ENCODE data around the gene CTNNA3. TPM values are rescaled to one million over a fixed set of nuclear protein-coding genes. Genes with fewer than 3 reads are reported as not detected.
"Not testable (repeated sequence)": the region's sequence is repeated elsewhere in the genome, so short reads cannot be mapped to it uniquely, and the experiment has no call there.

CTNNA3 gene
- total RNA-seq, 2 donors from 2014 or later = not detected

- no peaks in the 10 kb centered on the region for H3K36me3 Mint-ChIP-seq
- no peak for DNase-seq (ENCODE audit: low spot score)
- no peak overlapping the region for H3K27ac Mint-ChIP-seq
- peaks cover 3% of the 10 kb centered on the region for H3K9me3 Mint-ChIP-seq
- H3K4me3 Mint-ChIP-seq = no peak overlapping the region
- no peaks in the 10 kb centered on the region for H3K4me1 Mint-ChIP-seq (ENCODE audit: low read depth in 2 of 2)
- ATAC-seq = no peak
- H3K27me3 Mint-ChIP-seq = no peaks in the 10 kb centered on the region
Measured at GRCh38 chr10:66390926-66391325, 1305.1 kb downstream of the CTNNA3 start.

DNA sequence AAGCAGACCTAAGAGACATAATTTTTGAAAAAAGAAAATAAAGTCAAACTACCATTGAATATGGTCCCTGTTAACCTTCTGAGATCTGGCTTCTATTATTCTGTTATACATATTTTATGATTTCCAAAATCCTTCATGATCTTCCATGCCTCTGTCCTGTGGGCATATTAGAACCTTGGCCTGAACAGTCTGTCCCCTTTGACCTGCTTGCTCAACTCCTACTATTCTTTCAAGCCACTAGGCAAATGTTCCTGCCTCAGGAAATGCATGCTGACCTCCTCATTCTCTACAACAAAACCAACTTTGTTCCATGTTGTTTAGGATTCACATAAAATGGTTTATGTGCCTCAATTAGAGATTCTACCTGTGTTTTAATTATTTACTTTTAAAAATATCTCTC, 1315.0 kb downstream of the CTNNA3 start:
- Mint-ChIP-seq H3K9me3 (peaks cover 26% of the 10 kb centered on the region), H3K27me3 (no peaks in the 10 kb centered on the region), H3K36me3 (peaks cover 7% of the 10 kb centered on the region), H3K4me3 (no peak overlapping the region), H3K4me1 (ENCODE audit: low read depth in 2 of 2) (no peaks in the 10 kb centered on the region), H3K27ac (no peak overlapping the region)
- ATAC-seq = no peak
- no peak for DNase-seq (ENCODE audit: low spot score)

DNA sequence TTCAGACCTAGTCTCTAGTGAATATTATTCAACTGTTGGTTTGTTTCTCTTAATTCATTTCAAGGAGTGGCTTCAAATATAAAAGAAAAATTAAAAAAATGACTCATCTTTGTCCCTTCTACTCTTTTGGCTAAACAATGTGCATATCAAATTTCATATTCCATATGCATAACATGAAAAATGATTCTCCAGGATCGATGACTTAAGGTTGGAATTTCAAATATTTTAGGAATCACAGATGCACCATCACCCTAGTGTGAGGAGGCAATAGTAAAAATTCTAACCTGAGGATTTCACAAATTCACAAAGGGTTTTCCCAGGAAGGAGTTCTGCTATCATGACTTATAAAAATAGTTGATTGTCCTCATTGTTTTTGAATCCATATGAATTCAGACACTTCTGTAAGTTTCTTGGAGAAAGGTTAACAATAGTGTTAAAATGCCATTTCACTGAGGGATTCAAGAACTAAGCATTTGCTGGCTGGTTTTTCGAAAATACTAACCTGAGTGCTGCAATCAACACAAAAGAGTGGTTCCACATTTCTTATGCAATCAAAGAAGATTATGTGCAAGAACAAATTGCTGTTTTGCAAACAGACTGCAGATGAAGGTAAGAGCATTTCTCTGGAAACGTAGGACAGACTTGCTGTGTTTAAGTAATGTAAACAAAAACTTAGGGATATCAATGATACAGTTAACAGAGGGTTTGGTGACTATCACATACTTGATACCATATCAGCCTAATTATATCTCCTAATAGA, 1317.7 kb downstream of the CTNNA3 start:
- H3K9me3 Mint-ChIP-seq = peaks cover 12% of the 10 kb centered on the region
- H3K27ac Mint-ChIP-seq = no peak overlapping the region
- ATAC-seq (no peak), DNase-seq (ENCODE audit: low spot score) (no peak)
- H3K27me3 Mint-ChIP-seq = no peaks in the 10 kb centered on the region
- H3K4me1 Mint-ChIP-seq (ENCODE audit: low read depth in 2 of 2) = no peaks in the 10 kb centered on the region
- peaks cover 6% of the 10 kb centered on the region for H3K36me3 Mint-ChIP-seq
- H3K4me3 Mint-ChIP-seq = no peak overlapping the region

GRCh38 chr10:66368146-66368545, 1327.8 kb downstream of the CTNNA3 start:
- Mint-ChIP-seq H3K9me3 (peaks cover 8% of the 10 kb centered on the region), H3K27ac (no peak overlapping the region), H3K36me3 (no peaks in the 10 kb centered on the region), H3K4me1 (ENCODE audit: low read depth in 2 of 2) (no peaks in the 10 kb centered on the region), H3K4me3 (no peak overlapping the region), H3K27me3 (no peaks in the 10 kb centered on the region)
- ATAC-seq (no peak), DNase-seq (ENCODE audit: low spot score) (no peak)

GRCh38 chr10:66366163-66366562, 1329.8 kb downstream of the CTNNA3 start:
- Mint-ChIP-seq H3K4me3 (no peak overlapping the region), H3K4me1 (ENCODE audit: low read depth in 2 of 2) (no peaks in the 10 kb centered on the region), H3K27ac (no peak overlapping the region), H3K36me3 (peaks cover 5% of the 10 kb centered on the region), H3K9me3 (peaks cover 14% of the 10 kb centered on the region), H3K27me3 (no peaks in the 10 kb centered on the region)
- DNase-seq (ENCODE audit: low spot score) = no peak
- no peak for ATAC-seq

DNA sequence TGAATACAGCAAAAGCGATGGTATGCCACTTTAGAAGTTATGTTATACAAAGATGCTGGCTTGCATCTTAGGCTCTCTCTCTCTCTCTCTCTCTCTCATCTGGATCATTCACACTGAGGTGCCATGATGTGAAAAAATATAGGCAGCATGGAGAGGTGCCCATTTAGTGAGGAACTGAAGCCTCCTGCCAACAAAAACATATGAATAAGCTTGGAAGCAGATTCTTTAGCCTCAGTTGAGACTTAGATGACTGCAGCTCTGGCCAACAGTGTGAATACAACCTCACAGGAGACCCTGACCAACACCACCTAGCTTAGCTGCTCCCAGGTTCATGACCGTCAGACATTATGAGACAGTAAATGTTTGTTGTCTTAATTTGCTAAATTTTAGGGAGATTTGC, 1330.3 kb downstream of the CTNNA3 start:
- Mint-ChIP-seq H3K27ac (no peak overlapping the region), H3K4me1 (ENCODE audit: low read depth in 2 of 2) (no peaks in the 10 kb centered on the region)
- no peak for ATAC-seq

GRCh38 chr10:66362522-66362921, 1333.5 kb downstream of the CTNNA3 start:
- no peak overlapping the region for H3K4me3 Mint-ChIP-seq
- ATAC-seq (no peak), DNase-seq (ENCODE audit: low spot score) (no peak)
- H3K27me3 Mint-ChIP-seq = no peaks in the 10 kb centered on the region
- H3K36me3 Mint-ChIP-seq = peaks cover 5% of the 10 kb centered on the region
- H3K9me3 Mint-ChIP-seq = peaks cover 13% of the 10 kb centered on the region
- H3K4me1 Mint-ChIP-seq (ENCODE audit: low read depth in 2 of 2) = no peaks in the 10 kb centered on the region
- H3K27ac Mint-ChIP-seq = no peak overlapping the region

More for the DNA sequence above, 1330.3 kb downstream of the CTNNA3 start:
- Mint-ChIP-seq H3K36me3 (peaks cover 5% of the 10 kb centered on the region), H3K27me3 (no peaks in the 10 kb centered on the region), H3K4me3 (no peak overlapping the region), H3K9me3 (peaks cover 14% of the 10 kb centered on the region)
- DNase-seq (ENCODE audit: low spot score) = no peak

- H3K9me3 Mint-ChIP-seq = peaks cover 12% of the 10 kb centered on the region
- not testable (repeated sequence) for H3K27me3 Mint-ChIP-seq; H3K4me1 Mint-ChIP-seq (ENCODE audit: low read depth in 2 of 2); H3K27ac Mint-ChIP-seq; ATAC-seq; H3K36me3 Mint-ChIP-seq; DNase-seq (ENCODE audit: low spot score); H3K4me3 Mint-ChIP-seq
Measured at GRCh38 chr10:66353822-66354221, 1342.2 kb downstream of the CTNNA3 start.

- ATAC-seq (no peak), DNase-seq (ENCODE audit: low spot score) (no peak)
- no peaks in the 10 kb centered on the region for H3K27me3 Mint-ChIP-seq
- H3K9me3 Mint-ChIP-seq = peaks cover 11% of the 10 kb centered on the region
- H3K27ac Mint-ChIP-seq = no peak overlapping the region
- H3K36me3 Mint-ChIP-seq = peaks cover 4% of the 10 kb centered on the region
- no peak overlapping the region for H3K4me3 Mint-ChIP-seq
- no peaks in the 10 kb centered on the region for H3K4me1 Mint-ChIP-seq (ENCODE audit: low read depth in 2 of 2)
Measured at GRCh38 chr10:66353422-66353821, 1342.6 kb downstream of the CTNNA3 start.

GRCh38 chr10:66350622-66351399, 1345.2 kb downstream of the CTNNA3 start:
- ATAC-seq (no peak), DNase-seq (ENCODE audit: low spot score) (no peak)
- Mint-ChIP-seq H3K27ac (no peak overlapping the region), H3K27me3 (no peaks in the 10 kb centered on the region), H3K9me3 (peaks cover 8% of the 10 kb centered on the region), H3K4me1 (ENCODE audit: low read depth in 2 of 2) (no peaks in the 10 kb centered on the region), H3K36me3 (peaks cover 4% of the 10 kb centered on the region), H3K4me3 (no peak overlapping the region)

DNA sequence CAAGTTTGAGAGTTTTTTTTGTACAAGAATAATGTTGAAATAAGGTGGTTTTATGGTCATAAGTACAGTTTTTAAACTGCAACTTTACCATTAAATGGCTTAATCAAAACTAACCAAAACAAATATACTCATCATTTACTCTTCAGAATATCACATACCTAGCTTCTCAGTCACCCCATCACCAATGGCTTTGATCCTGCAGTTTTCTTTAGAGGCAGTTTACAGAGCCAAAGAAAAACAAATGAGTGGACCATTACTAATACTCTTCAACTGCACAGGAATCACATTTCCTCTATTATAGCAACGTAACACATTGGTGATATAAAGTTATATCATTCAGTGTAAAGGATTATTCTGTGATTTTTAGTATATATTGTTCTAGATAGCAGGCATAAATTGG, 1346.3 kb downstream of the CTNNA3 start:
- ATAC-seq (no peak), DNase-seq (ENCODE audit: low spot score) (no peak)
- H3K27me3 Mint-ChIP-seq = no peaks in the 10 kb centered on the region
- H3K27ac Mint-ChIP-seq = no peak overlapping the region
- no peak overlapping the region for H3K4me3 Mint-ChIP-seq
- H3K36me3 Mint-ChIP-seq = peaks cover 4% of the 10 kb centered on the region
- no peaks in the 10 kb centered on the region for H3K4me1 Mint-ChIP-seq (ENCODE audit: low read depth in 2 of 2)
- H3K9me3 Mint-ChIP-seq = peaks cover 8% of the 10 kb centered on the region

DNA sequence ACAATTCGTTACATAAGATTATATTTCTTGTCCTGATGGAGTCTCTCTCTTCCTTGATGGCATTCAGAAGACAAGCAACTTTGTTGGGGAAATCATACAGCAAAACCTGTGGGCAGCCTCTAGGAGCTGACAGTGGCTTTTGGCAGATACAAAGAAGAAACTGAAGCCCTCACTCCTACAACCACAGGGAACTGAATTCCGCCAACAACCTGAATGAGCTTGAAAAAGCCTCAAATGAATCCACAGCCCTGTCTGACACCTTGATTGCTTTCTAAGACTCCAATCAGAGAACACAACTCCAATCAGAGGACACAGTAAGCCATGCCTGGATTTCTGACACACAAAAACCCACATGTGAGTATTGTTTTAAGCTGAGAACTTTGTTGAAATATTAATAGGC, 1346.9 kb downstream of the CTNNA3 start:
- ATAC-seq (no peak), DNase-seq (ENCODE audit: low spot score) (no peak)
- no peaks in the 10 kb centered on the region for H3K27me3 Mint-ChIP-seq
- H3K4me3 Mint-ChIP-seq = no peak overlapping the region
- H3K4me1 Mint-ChIP-seq (ENCODE audit: low read depth in 2 of 2) = no peaks in the 10 kb centered on the region
- peaks cover 4% of the 10 kb centered on the region for H3K36me3 Mint-ChIP-seq
- peaks cover 8% of the 10 kb centered on the region for H3K9me3 Mint-ChIP-seq
- H3K27ac Mint-ChIP-seq = no peak overlapping the region

DNA sequence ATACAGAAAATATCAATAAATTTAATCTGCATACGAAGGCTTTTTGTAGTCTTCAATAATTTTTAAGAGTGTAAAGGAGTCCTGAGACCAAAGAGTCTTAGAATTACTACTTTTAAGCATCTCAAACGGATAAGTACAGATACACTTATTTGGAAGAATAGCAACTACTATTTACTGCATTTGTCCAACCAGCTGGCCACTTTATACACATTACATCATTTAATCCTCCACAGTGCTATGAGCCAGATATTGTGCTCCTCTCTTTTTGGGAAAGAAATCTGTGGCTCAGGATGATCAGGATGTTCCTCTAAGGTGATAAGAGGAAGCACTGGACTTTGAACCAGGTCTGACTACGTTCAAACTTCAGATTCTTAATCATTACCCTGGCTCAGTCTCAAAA, 1358.8 kb downstream of the CTNNA3 start:
- no peak for ATAC-seq
- Mint-ChIP-seq H3K4me1 (ENCODE audit: low read depth in 2 of 2) (no peaks in the 10 kb centered on the region), H3K4me3 (no peak overlapping the region), H3K27ac (no peak overlapping the region), H3K27me3 (no peaks in the 10 kb centered on the region), H3K9me3 (peaks cover 20% of the 10 kb centered on the region), H3K36me3 (peaks cover 13% of the 10 kb centered on the region)
- DNase-seq (ENCODE audit: low spot score) = no peak

GRCh38 chr10:66336791-66337190, 1359.2 kb downstream of the CTNNA3 start:
- Mint-ChIP-seq H3K27me3 (no peaks in the 10 kb centered on the region), H3K27ac (no peak overlapping the region), H3K4me1 (ENCODE audit: low read depth in 2 of 2) (no peaks in the 10 kb centered on the region), H3K4me3 (no peak overlapping the region), H3K9me3 (peaks cover 20% of the 10 kb centered on the region), H3K36me3 (peaks cover 13% of the 10 kb centered on the region)
- DNase-seq (ENCODE audit: low spot score) (no peak), ATAC-seq (no peak)

Measured in natural killer cell treated with Interleukin-12 subunit alpha and Interleukin-12 subunit beta and Interleukin-15 and Interleukin-18, amount 100 ng/mL, for 72 hours (primary cell).